ENCODE results near the gene PLCD1.
"Not testable (repeated sequence)": the region's sequence is repeated elsewhere in the genome, so short reads cannot be mapped to it uniquely, and the experiment has no call there.

PLCD1 gene

GRCh38 chr3:37989821-37990480, 39.5 kb downstream of the PLCD1 start:
- H3K4me3 ChIP-seq (ENCODE audit: low read depth, low read length) = no peak overlapping the region
- no peak for TF ChIP-seq CTCF (IDR thresholded peaks at IDR 0.05; ENCODE audit: insufficient read depth, low read depth, low read length, missing control alignments)

DNA sequence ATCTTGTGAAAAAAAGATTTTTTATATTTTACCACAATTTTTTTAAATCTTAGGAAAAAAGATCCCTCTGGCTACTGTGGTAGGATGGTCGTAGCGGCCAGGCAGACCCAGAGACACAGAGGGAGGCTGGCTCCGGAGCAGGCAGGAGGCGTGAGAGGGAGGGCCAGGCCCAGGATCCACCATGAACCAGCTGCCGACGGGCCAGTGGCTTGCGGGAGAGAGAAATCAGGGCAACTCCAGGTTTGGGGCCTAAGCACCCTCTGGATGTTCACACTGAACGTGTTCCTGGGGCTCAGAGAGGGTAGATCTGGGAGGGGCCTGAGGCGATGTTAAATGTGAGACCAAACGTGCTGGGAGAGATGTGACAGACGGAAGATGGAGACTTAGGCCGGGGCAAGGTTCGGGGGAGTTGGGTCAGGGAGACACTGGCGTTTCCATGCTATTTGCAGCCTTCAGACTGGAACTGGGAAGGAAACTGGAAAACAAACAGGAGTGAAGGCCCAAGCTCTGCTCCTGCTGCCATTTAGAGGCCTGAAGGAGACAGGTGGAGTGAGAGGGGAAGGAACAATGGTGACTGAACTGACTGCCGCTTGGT, 40.4 kb downstream of the PLCD1 start:
- H3K4me3 ChIP-seq (ENCODE audit: low read depth, low read length) = no peak overlapping the region
- TF ChIP-seq CTCF (IDR thresholded peaks at IDR 0.05; ENCODE audit: insufficient read depth, low read depth, low read length, missing control alignments) = no peak
- no peak for DNase-seq (ENCODE audit: low read depth)

More at GRCh38 chr3:37989821-37990480, 39.5 kb downstream of the PLCD1 start:
- no peak for DNase-seq (ENCODE audit: low read depth)

DNA sequence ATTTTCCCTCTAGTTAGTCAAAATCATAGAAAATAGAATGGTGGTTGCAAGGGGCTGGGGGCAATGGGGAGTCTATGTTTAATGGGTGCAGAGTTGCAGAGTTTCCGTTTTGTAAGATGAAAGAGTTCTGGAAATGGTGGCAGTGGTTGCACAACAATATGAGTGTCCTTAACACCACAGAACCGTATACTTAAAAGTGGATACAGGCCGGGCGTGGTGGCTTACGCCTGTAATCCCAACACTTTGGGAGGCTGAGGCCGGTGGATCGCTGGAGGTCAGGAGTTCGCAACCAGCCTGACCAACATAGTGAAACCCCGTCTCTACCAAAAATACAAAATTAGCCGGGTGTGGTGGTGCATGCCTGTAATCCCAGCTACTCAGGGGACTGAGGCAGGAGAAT, 41.1 kb downstream of the PLCD1 start:
- not testable (repeated sequence) for H3K4me3 ChIP-seq (ENCODE audit: low read depth, low read length); DNase-seq (ENCODE audit: low read depth)

- H3K4me3 ChIP-seq (ENCODE audit: low read depth, low read length) = no peak overlapping the region
- no peak for TF ChIP-seq CTCF (IDR thresholded peaks at IDR 0.05; ENCODE audit: insufficient read depth, low read depth, low read length, missing control alignments)
- DNase-seq (ENCODE audit: low read depth) = no peak
Observed at GRCh38 chr3:37987751-37988179, 41.7 kb downstream of the PLCD1 start.

DNA sequence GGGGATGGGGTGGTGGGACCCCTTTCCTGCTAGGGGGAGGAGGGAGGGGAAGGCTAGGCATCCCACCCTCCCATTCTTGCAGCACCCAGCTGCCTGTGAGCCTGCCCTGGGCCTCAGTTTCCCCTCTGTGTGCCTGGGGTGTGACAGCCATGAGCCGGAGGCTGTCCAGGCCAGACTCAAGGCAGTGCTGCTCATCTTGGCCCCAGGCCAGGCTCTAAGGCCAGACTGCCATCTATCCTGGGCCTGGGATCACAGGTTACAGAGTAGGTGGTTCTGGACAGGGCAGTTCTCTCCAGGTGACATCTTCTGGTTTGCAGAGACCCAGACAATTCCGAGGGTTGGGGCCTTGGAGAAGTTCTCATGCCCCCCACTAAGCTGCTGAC, 42.1 kb downstream of the PLCD1 start:
- H3K4me3 ChIP-seq (ENCODE audit: low read depth, low read length) = no peak overlapping the region
- TF ChIP-seq CTCF (IDR thresholded peaks at IDR 0.05; ENCODE audit: insufficient read depth, low read depth, low read length, missing control alignments) = no peak
- DNase-seq (ENCODE audit: low read depth) = no peak

GRCh38 chr3:37986479-37987314, 42.7 kb downstream of the PLCD1 start:
- DNase-seq (ENCODE audit: low read depth) = no peak
- no peak overlapping the region for H3K4me3 ChIP-seq (ENCODE audit: low read depth, low read length)
- no peak for TF ChIP-seq CTCF (IDR thresholded peaks at IDR 0.05; ENCODE audit: insufficient read depth, low read depth, low read length, missing control alignments)

- DNase-seq (ENCODE audit: low read depth) = no peak
- H3K4me3 ChIP-seq (ENCODE audit: low read depth, low read length) = no peak overlapping the region
- no peak for TF ChIP-seq CTCF (IDR thresholded peaks at IDR 0.05; ENCODE audit: insufficient read depth, low read depth, low read length, missing control alignments)
Observed at GRCh38 chr3:37985637-37986320, 43.7 kb downstream of the PLCD1 start.

Measured in GM12865 (cell line).